ENCODE data around the gene PHF21B.
A peak's percentile ranks its signal among the peaks of the same experiment; 100 is the strongest.

The PHF21B gene

GRCh38 chr22:44889255-44889878 is 120.4 kb downstream of the PHF21B start:
- no peak overlapping the region for H3K4me3 ChIP-seq (ENCODE audit: low read length)
- no peak for DNase-seq (ENCODE audit: low read depth, low spot score)

GRCh38 chr22:44888491-44889254 is 121.1 kb downstream of the PHF21B start:
- no peak for DNase-seq (ENCODE audit: low read depth, low spot score)
- H3K4me3 ChIP-seq (ENCODE audit: low read length), result no peak overlapping the region

- DNase-seq (ENCODE audit: low read depth, low spot score), result no peak
Measured at GRCh38 chr22:44887941-44888366, 121.9 kb downstream of the PHF21B start.

GRCh38 chr22:44885806-44886360 is 123.9 kb downstream of the PHF21B start:
- no peak for DNase-seq (ENCODE audit: low read depth, low spot score)

More at GRCh38 chr22:44887941-44888366, 121.9 kb downstream of the PHF21B start:
- no peak overlapping the region for H3K4me3 ChIP-seq (ENCODE audit: low read length)

GRCh38 chr22:44884968-44885805 is 124.6 kb downstream of the PHF21B start:
- H3K4me3 ChIP-seq (ENCODE audit: low read length), result no peak overlapping the region
- no peak for DNase-seq (ENCODE audit: low read depth, low spot score)

More at GRCh38 chr22:44885806-44886360, 123.9 kb downstream of the PHF21B start:
- no peak overlapping the region for H3K4me3 ChIP-seq (ENCODE audit: low read length)

- H3K4me3 ChIP-seq (ENCODE audit: low read length), result no peak overlapping the region
- DNase-seq (ENCODE audit: low read depth, low spot score), result no peak
Measured at GRCh38 chr22:44884562-44884961, 125.2 kb downstream of the PHF21B start.

GRCh38 chr22:44883011-44883421 is 126.8 kb downstream of the PHF21B start:
- H3K4me3 ChIP-seq (ENCODE audit: low read length), result no peak overlapping the region
- DNase-seq (ENCODE audit: low read depth, low spot score), result no peak

- no peak for DNase-seq (ENCODE audit: low read depth, low spot score)
- no peak overlapping the region for H3K4me3 ChIP-seq (ENCODE audit: low read length)
Measured at GRCh38 chr22:44882226-44882905, 127.4 kb downstream of the PHF21B start.

- DNase-seq (ENCODE audit: low read depth, low spot score), result no peak
- H3K4me3 ChIP-seq (ENCODE audit: low read length), result no peak overlapping the region
Measured at GRCh38 chr22:44881624-44882023, 128.2 kb downstream of the PHF21B start.

- H3K4me3 ChIP-seq (ENCODE audit: low read length), result no peak overlapping the region
- no peak for DNase-seq (ENCODE audit: low read depth, low spot score)
Measured at GRCh38 chr22:44880610-44881290, 129.1 kb downstream of the PHF21B start.

- no peak overlapping the region for H3K4me3 ChIP-seq (ENCODE audit: low read length)
- DNase-seq (ENCODE audit: low read depth, low spot score), result no peak
Measured at GRCh38 chr22:44879301-44879680, 130.5 kb downstream of the PHF21B start.

- H3K4me3 ChIP-seq (ENCODE audit: low read length), result no peak overlapping the region
- no peak for DNase-seq (ENCODE audit: low read depth, low spot score)
Measured at GRCh38 chr22:44878483-44879300, 131.1 kb downstream of the PHF21B start.

- no peak for DNase-seq (ENCODE audit: low read depth, low spot score)
- H3K4me3 ChIP-seq (ENCODE audit: low read length), result no peak overlapping the region
Measured at GRCh38 chr22:44876921-44877320, 132.9 kb downstream of the PHF21B start.

- H3K4me3 ChIP-seq (ENCODE audit: low read length), result no peak overlapping the region
- DNase-seq (ENCODE audit: low read depth, low spot score), result no peak
Measured at GRCh38 chr22:44871782-44872181, 138.0 kb downstream of the PHF21B start.

GRCh38 chr22:44870021-44870420 is 139.8 kb downstream of the PHF21B start:
- peak; percentile 73 for DNase-seq (ENCODE audit: low read depth, low spot score)
- no peak overlapping the region for H3K4me3 ChIP-seq (ENCODE audit: low read length)

- H3K4me3 ChIP-seq (ENCODE audit: low read length), result no peak overlapping the region
- DNase-seq (ENCODE audit: low read depth, low spot score), result no peak
Measured at GRCh38 chr22:44869196-44869595, 140.6 kb downstream of the PHF21B start.

GRCh38 chr22:44865193-44866057 is 144.4 kb downstream of the PHF21B start:
- H3K4me3 ChIP-seq (ENCODE audit: low read length), result no peak overlapping the region
- DNase-seq (ENCODE audit: low read depth, low spot score), result no peak
